HCT116 (cell line): ENCODE data around the gene NFS1. TPM values are rescaled to one million over a fixed set of nuclear protein-coding genes. Genes with fewer than 3 reads are reported as not detected.

Experiments used
- ATAC-seq: fragments of 200-7000 bp; cut with Tn5 transposase; 2 replicates; pipeline ENCODE4 v1.9.1; 2020; ENCODE audit warnings: mild to moderate bottlenecking, moderate library complexity
- BruUV-seq: library from RNA; stranded (reverse); fragments of 400-500 nt; replicated peaks from 2 replicates; lab custom pipeline; 2021; lab: Mats Ljungman, UMichigan
- CTCF ChIA-PET: fragments of 300-600 bp; sonication (Branson Sonifier 250); formaldehyde crosslinking; loops from one replicate; lab custom pipeline; 2021; ENCODE audit warnings: antibody characterized with exemption; lab: Charles Lee
- POLR2A ChIA-PET: fragments of 300-600, 350-600 bp; sonication (Branson Sonifier 250); formaldehyde crosslinking; loops from one replicate; lab custom pipeline; 2021; ENCODE audit warnings: antibody characterized with exemption; lab: Charles Lee
- RAD21 ChIA-PET, 2 experiments: fragments of 300-600 bp; sonication (Branson Sonifier 250); formaldehyde crosslinking; loops; one replicate each; lab custom pipeline; 2023; ENCODE audit warnings: low total read pairs in 2 of 2; ENCODE audit not compliant: uncharacterized antibody in 2 of 2, unreplicated experiment in 2 of 2, low non-redundant PET in 1 of 2; lab: Charles Lee
- DNase-seq: peaks from one replicate; pipeline ENCODE4 v3.0.0-alpha.2; 2010; ENCODE audit warnings: low read depth, low spot score
- H2AFZ ChIP-seq: fragments of 200-600 bp; shearing (Covaris generic), sonication (generic); 2 replicates; pipeline ENCODE4 v1.6.1; 2017; ENCODE audit warnings: low read depth, mixed run types, mixed read lengths, antibody characterized with exemption, low read length; ENCODE audit not compliant: poor library complexity, severe bottlenecking
- H3K27ac ChIP-seq: 2 replicates; pipeline ENCODE4 v1.5.1; 2012; ENCODE audit warnings: low read depth, low read length
- H3K27me3 ChIP-seq: fragments of 200-600 bp; sonication (generic); 2 replicates; pipeline ENCODE4 v1.6.1; 2016; ENCODE audit warnings: mixed run types, low read length, mixed read lengths; ENCODE audit not compliant: insufficient read depth
- H3K36me3 ChIP-seq, 2 experiments: fragments of 200-500 bp in 1 of 2; fragments of 200-600 bp in 1 of 2; sonication (Bioruptor generic) in 1 of 2; sonication (generic) in 1 of 2; 2 replicates each; pipeline versions ENCODE4 v1.5.1 to v1.6.1; 2014 to 2016; ENCODE audit warnings: low read length in 2 of 2, inconsistent platforms in 1 of 2, mixed read lengths in 1 of 2, mixed run types in 1 of 2; ENCODE audit not compliant: insufficient read depth in 2 of 2, control insufficient read depth in 1 of 2
- H3K4me1 ChIP-seq, 2 experiments: fragments of 200-600 bp in 1 of 2; sonication (generic) in 1 of 2; 2 replicates each; pipeline versions ENCODE4 v1.5.1 to v1.6.1; 2012 to 2017; ENCODE audit warnings: low read length in 2 of 2, inconsistent platforms in 1 of 2, mild to moderate bottlenecking in 1 of 2, mixed read lengths in 1 of 2, mixed run types in 1 of 2, moderate library complexity in 1 of 2; ENCODE audit not compliant: insufficient read depth in 2 of 2, control insufficient read depth in 1 of 2
- H3K4me2 ChIP-seq: fragments of 200-600 bp; sonication (generic); 2 replicates; pipeline ENCODE4 v1.6.1; 2017; ENCODE audit warnings: mixed run types, low read length, mixed read lengths
- H3K4me3 ChIP-seq, 2 experiments: fragments of 200-600 bp in 1 of 2; sonication (generic) in 1 of 2; replicated peaks in 1 of 2; 2 replicates each; pipeline ENCODE4 v1.5.1; 2011 to 2016; ENCODE audit warnings: low read length in 2 of 2, control low read depth in 1 of 2, low read depth in 1 of 2, mild to moderate bottlenecking in 1 of 2, mixed read lengths in 1 of 2, mixed run types in 1 of 2
- H3K79me2 ChIP-seq: fragments of 200-600 bp; sonication (generic); 2 replicates; pipeline ENCODE4 v1.6.1; 2017; ENCODE audit warnings: mild to moderate bottlenecking, mixed run types, low read length, moderate library complexity, mixed read lengths; ENCODE audit not compliant: insufficient read depth
- H3K9ac ChIP-seq: fragments of 200-600 bp; sonication (generic); 2 replicates; pipeline ENCODE4 v1.6.1; 2016; ENCODE audit warnings: low read length, mixed read lengths
- H3K9me2 ChIP-seq: fragments of 200-600 bp; sonication (generic), shearing (Covaris generic); 2 replicates; pipeline ENCODE4 v1.6.1; 2017; ENCODE audit warnings: mixed run types, mild to moderate bottlenecking, moderate library complexity; ENCODE audit not compliant: insufficient read depth
- H3K9me3 ChIP-seq, 2 experiments: fragments of 200-500 bp in 1 of 2; fragments of 200-600 bp in 1 of 2; sonication (Bioruptor generic) in 1 of 2; sonication (generic) in 1 of 2; 2 replicates each; pipeline ENCODE4 v1.6.1; 2014 to 2017; ENCODE audit warnings: low read length in 2 of 2, mixed read lengths in 2 of 2, inconsistent platforms in 1 of 2, low read depth in 1 of 2, mild to moderate bottlenecking in 1 of 2, mixed run types in 1 of 2, moderate library complexity in 1 of 2; ENCODE audit not compliant: control insufficient read depth in 1 of 2, insufficient read depth in 1 of 2
- H4K20me1 ChIP-seq: fragments of 200-600 bp; sonication (generic), shearing (Covaris generic); 2 replicates; pipeline ENCODE4 v1.6.1; 2017; ENCODE audit warnings: mixed run types, mild to moderate bottlenecking, moderate library complexity; ENCODE audit not compliant: insufficient read depth
- CTCF ChIP-seq, 3 experiments: fragments of 200-600 bp in 1 of 3; sonication (generic) in 1 of 3; IDR thresholded peaks in 2 of 3; conservative IDR thresholded peaks in 1 of 3; 2 replicates each; pipeline ENCODE4 v1.5.1; 2012 to 2017; ENCODE audit warnings: low read depth in 2 of 3, low read length in 2 of 3, antibody characterized with exemption in 1 of 3, borderline replicate concordance in 1 of 3, control low read depth in 1 of 3, mild to moderate bottlenecking in 1 of 3, mixed read lengths in 1 of 3, mixed run types in 1 of 3, moderate library complexity in 1 of 3; ENCODE audit not compliant: insufficient read depth in 1 of 3
- EGR1 ChIP-seq: IDR thresholded peaks from 2 replicates; pipeline ENCODE4 v1.6.1; 2012; ENCODE audit warnings: low read depth
- ELF1 ChIP-seq: IDR thresholded peaks from 2 replicates; pipeline ENCODE4 v1.6.1; 2012; ENCODE audit warnings: low read depth, borderline replicate concordance
- EZH2 ChIP-seq: fragments of 200-600 bp; sonication (generic); IDR thresholded peaks from 2 replicates; pipeline ENCODE4 v1.6.1; 2017; ENCODE audit warnings: antibody characterized with exemption, mixed run types
- EZH2phosphoT487 ChIP-seq: fragments of 200-600 bp; IDR thresholded peaks from 2 replicates; pipeline ENCODE4 v1.6.1; 2018; ENCODE audit warnings: antibody characterized with exemption, borderline replicate concordance
- MAX ChIP-seq: IDR thresholded peaks from 2 replicates; pipeline ENCODE4 v1.6.1; 2012
- POLR2AphosphoS5 ChIP-seq: IDR thresholded peaks from 2 replicates; pipeline ENCODE4 v1.6.1; 2011; ENCODE audit warnings: mild to moderate bottlenecking, low read depth, low read length, moderate library complexity
- REST ChIP-seq: IDR thresholded peaks from 2 replicates; pipeline ENCODE4 v1.6.1; 2012; ENCODE audit warnings: low read depth
- SP1 ChIP-seq: IDR thresholded peaks from 2 replicates; pipeline ENCODE4 v1.6.1; 2012; ENCODE audit warnings: low read depth
- ZBTB33 ChIP-seq: IDR thresholded peaks from 2 replicates; pipeline ENCODE4 v1.6.1; 2011; ENCODE audit warnings: mild to moderate bottlenecking, low read length, moderate library complexity; ENCODE audit not compliant: insufficient replicate concordance; ENCODE audit errors: extremely low read depth
- ZNF274 ChIP-seq: fragments of 200-500 bp; sonication (Bioruptor generic); IDR thresholded peaks from 2 replicates; pipeline ENCODE4 v1.6.1; 2014; ENCODE audit warnings: mild to moderate bottlenecking, low read depth, low read length, inconsistent platforms
- intact Hi-C: fragments of 100-400 bp; cut with micrococcal nuclease; formaldehyde crosslinking; loops from 2 replicates; pipeline ENCODE4 v1.10.0; 2022
- total RNA-seq: library from RNA; stranded (reverse); gene quantifications from one replicate; pipeline ENCODE4 v1.2.1, GENCODE V29; 2021; ENCODE audit not compliant: unreplicated experiment

The NFS1 gene
- total RNA-seq, 1 experiment from 2014 or later = 33.9 TPM

GRCh38 chr20:35638751-35639150 is 60.4 kb downstream of the NFS1 start (continued):
- TF ChIP-seq ZBTB33 = no peak

GRCh38 chr20:35637276-35637675 is 61.9 kb downstream of the NFS1 start:
- H3K9me2 ChIP-seq = no peaks in the 10 kb centered on the region
- DNase-seq (no peak), ATAC-seq (no peak)
- no peak overlapping the region for H2AFZ ChIP-seq
- no peak for TF ChIP-seq REST
- no peak for TF ChIP-seq SP1
- no peak for TF ChIP-seq ELF1
- TF ChIP-seq EGR1 = no peak
- no peak for TF ChIP-seq CTCF (IDR thresholded peaks at IDR 0.05 in 2 of 3, conservative IDR thresholded peaks at IDR 0.05 in 1 of 3; ENCODE audit: borderline replicate concordance in 1 of 3, insufficient read depth in 1 of 3, low read depth in 2 of 3, low read length in 2 of 3)
- no peak for TF ChIP-seq POLR2AphosphoS5
- TF ChIP-seq ZBTB33 = no peak
- no peak for TF ChIP-seq EZH2
- TF ChIP-seq EZH2phosphoT487 = no peak
- no peak for TF ChIP-seq MAX
- TF ChIP-seq ZNF274 = no peak
- RAD21 ChIA-PET = no interaction called here
- no peak overlapping the region for H3K9ac ChIP-seq
- H3K27ac ChIP-seq = no peak overlapping the region
- no TSS peak for BruUV-seq
- no peaks in the 10 kb centered on the region for H3K9me3 ChIP-seq
- POLR2A ChIA-PET = no interaction called here
- CTCF ChIA-PET = no interaction called here
- 0 out of 4 replicates have a peak, but pooled peaks cover 0 to 2% of the 10 kb centered on the region in 2 experiments for H3K36me3 ChIP-seq
- no peak overlapping the region for H3K4me2 ChIP-seq
- H3K27me3 ChIP-seq = no peaks in the 10 kb centered on the region
- H3K79me2 ChIP-seq = peaks cover 80% of the 10 kb centered on the region
- no peak overlapping the region for H3K4me3 ChIP-seq
- peaks cover 7% of the 10 kb centered on the region; the same call in 1 of the 2 replicates for H4K20me1 ChIP-seq
- no peaks in the 10 kb centered on the region for H3K4me1 ChIP-seq
- intact Hi-C loops = no loop called here
